Activated naive CD4-positive, alpha-beta T cell treated with anti-CD3 and anti-CD28 coated beads, Interleukin-2, amount 50 U/mL, for 16 hours (primary cell): ENCODE data around the gene MYO15B.
"Not testable (repeated sequence)": the region's sequence is repeated elsewhere in the genome, so short reads cannot be mapped to it uniquely, and the experiment has no call there.

Experiments used
- DNase-seq: peaks from one replicate; pipeline ENCODE4 v3.0.0-alpha.2; 2020

The MYO15B gene

DNA sequence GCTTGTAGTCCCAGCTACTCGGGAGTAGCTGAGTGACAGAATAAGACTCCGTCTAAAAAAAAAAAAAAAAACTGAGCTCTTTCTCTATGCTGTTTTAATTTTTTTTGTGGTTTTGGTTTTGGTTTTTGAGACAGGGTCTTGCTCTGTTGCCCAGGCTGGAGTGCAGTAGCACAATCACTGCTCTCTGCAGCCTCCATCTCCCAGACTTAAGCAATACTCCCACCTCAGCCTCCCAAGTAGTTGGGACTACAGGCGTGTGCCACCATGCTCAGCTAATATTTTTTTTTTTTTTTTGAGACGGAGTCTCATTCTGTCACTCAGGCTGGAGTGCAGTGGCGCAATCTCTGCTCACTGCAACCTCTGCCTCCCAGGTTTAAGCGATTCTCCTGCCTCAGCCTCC, 4.4 kb upstream of the MYO15B start:
- not testable (repeated sequence) for DNase-seq

DNA sequence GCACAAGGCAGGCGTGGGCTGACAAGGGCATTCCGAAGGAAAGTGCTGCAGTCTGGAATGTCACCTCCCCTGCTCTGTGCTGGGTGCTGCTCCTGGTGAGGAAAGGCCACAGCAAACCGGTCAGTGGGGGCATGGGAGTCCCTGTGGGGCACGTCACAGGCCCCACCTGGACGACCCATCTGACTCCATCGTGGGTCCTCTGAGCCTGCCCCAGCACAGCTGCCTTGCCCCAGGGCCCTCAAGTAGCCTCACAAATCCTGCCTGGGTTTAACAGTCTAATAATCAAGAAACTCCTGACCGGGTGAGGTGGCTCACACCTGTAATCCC, 2.8 kb upstream of the MYO15B start:
- no peak for DNase-seq

DNA sequence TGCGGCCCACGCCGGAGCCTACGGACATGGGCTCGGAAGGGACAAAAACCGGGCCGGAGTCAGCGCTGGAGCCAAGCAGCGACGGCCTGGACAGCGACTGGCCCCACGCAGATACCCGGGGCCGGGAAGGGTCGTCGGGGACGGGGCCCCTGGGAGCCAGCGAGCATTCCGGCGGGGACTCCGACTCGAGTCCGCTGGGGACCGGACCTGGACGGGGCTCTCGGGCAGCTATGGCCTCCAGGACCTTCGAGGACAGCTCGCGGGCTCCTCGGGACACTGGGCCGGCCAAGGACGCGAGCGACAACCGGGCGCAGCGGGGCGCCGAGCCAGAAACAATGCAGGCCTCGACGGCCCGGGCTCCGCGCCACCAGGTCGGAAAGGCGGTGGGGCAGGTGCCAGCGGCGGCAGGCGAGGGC, 1.0 kb downstream of the MYO15B start:
- DNase-seq = peak; percentile 20

DNA sequence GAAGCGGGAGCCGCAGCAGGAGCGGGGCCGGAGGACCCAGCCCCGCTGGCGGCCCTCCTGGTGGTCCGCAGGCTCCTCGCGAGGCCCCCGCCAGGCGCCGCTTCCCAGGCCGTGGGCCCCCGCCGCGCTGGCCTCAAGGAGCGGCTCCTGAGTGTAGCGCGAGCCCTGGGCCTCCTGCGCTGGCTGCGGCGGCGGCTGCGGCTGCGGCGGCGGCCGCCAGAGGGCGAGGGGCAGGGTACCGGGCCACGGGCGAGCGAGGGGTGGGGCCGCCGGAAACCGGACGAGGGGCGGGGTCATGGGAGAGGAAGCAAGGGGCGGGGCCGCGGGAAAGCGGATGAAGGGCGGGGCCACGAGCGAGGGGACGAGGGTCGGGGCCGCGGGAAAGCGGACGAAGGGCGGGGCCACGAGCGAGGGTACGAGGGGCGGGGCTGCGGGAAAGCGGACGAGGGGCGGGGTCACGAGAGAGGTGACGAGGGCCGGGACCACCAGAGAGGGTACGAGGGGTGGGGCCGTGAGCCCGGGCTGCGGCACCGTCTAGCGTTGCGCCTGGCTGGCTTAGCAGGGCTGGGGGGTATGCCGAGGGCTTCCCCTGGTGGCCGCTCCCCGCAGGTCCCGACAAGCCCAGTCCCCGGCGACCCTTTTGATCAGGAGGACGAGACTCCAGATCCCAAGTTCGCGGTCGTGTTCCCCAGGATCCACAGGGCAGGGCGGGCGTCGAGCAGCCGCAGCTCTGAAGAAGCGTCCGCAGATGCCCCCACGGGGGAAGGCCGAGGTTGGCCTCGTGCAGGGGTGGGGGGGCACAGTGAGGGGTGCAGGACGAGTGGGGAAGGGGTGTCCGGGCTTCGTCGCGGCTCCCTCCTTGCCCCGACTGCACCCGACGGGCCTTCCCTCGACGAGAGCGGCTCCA, 1.7 kb downstream of the MYO15B start:
- DNase-seq = peak; percentile 98

DNA sequence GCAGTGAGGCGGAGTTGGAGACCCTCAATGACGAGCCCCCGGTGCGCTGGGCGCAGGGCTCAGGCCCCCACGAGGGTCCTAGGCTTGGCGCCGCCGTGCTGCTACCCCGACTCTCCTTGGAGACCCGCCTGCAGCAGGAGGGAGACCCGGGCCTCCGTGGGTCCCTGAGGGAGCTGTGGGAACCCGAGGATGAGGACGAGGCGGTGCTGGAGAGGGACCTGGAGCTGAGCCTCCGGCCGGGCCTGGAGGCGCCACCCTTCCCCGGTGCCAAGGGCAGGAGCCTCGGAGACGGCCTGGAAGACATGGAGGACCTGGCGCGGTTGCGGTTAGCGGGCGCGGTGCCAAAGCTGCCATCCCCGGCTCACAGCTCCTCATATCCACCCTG, 2.3 kb downstream of the MYO15B start:
- DNase-seq = no peak

DNA sequence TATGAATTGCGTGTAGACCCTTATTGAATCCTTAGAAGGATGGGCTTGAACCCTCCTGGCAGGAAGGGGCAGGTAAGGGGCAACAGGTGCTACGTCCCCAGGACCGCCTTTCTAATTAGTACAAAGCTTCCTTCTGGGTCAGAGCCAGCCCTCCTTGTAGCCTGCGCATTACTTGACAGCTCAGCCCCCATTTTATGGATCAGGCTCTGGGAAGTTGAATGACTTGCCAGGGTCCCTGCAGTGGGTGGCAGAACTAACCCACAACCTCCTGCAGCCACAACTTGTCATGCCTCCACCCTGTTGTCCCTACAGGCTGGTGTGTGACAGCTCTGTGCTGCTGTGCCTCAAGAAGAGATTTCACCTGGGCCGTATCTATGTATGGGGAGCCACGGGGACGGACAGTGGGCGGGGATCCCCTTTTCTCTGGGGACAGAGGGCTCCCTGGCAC, 2.7 kb downstream of the MYO15B start:
- no peak for DNase-seq

DNA sequence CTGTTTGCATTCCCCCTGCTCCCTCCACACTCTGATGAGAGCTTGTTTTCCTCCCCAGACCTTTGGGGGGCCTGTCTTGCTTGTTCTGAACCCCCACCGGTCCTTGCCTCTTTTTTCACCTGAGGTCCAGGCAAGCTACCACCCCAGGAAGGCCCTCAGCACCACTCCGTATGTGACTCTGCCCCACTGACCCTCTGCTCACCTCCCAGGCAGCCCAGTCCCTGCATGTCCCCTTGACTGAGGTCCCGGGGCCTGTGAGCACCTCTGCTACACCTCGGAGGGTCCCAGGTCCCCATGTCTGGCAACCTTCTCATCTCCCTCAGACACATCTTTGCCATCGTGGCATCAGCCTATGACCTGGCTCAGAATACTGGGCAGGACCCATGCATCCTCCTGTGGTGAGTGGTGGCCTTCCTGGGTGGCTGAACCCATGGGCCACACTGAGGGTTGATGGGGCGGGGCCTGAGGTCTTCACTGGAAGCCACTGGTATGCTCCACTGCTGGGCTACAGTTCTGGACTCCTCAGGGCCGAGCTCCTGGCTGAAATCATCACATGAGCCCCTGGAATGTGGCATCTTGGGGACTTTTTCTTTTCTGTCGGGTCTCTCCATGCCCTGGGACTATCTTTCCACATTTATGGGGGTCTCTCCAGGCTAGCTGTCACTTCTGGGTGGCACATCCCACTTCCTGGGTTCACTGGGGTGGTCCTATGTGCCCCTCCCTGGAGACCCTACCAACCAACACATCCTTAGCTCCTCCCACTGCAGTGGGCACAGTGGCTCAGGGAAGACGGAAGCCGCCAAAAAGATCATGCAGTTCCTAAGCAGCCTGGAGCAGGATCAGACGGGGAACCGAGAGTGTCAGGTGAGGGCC, 3.5 kb downstream of the MYO15B start:
- no peak for DNase-seq

DNA sequence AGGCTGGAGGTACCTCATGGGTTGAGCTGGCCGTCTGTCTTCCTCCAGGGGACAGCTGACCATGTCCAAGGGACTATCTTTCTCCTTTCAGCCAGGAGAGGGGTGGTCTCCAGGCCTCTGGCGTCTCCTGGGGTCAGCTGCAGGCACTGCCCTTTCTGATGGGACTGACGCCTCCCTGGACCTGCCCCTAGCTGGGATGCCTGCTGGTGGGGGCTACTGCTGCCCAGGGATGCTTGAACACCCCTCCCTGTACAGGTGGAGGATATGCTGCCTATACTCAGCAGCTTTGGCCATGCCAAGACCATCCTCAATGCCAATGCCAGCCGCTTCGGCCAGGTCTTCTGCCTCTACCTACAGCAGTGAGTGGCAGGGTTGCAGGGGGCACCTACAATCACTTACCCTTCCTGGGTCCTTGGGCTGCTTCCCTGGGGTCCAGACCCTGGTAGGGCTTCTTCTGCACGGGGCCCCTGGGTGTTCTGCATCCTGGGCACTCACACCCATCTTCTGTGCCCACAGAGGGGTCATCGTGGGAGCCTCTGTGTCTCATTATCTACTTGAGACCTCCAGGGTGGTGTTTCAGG, 4.2 kb downstream of the MYO15B start:
- no peak for DNase-seq

DNA sequence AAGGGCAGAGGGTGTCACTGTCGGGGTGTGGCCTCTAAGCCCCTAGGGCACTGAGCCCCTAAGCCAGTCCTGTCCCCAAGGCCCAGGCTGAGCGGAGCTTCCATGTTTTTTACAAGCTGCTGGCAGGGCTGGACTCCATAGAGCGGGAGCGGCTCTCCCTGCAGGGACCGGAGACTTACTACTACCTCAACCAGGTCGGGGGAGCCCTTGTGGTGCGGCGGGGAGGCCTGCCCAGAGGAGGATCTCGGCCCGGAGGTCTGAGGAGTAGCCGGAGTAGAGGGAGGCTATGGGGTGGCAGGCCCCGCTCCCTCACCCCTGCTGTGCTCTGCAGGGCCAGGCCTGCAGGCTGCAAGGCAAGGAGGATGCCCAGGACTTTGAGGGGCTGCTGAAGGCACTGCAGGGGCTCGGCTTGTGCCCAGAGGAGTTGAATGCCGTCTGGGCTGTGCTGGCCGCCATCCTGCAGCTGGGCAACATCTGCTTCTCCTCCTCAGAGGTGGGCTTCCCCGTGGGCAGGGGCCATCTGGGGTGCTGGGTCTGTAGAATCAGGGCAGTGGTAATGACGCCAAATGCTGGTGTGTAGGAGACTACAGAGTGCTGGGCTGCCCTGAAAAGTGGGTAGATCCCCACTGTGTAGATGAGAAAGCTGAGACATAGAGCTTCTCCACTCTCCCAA, 4.9 kb downstream of the MYO15B start:
- no peak for DNase-seq

DNA sequence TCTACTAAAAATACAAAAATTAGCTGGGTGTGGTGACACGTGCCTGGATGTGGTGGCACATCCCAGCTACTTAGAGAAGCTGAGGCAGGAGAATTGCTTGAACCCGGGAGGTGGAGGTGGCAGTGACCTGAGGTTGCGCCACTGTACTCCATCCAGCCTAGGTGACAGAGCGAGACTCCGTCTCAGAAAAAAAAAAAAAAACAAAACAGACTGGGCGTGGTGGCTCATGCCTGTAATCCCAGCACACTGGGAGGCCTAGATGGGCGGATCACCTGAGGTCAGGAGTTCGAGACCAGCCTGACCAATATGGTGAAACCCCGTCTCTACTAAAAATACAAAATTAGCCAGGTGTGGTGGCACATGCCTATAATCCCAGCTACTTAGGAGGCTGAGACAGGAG, 5.8 kb downstream of the MYO15B start:
- not testable (repeated sequence) for DNase-seq

DNA sequence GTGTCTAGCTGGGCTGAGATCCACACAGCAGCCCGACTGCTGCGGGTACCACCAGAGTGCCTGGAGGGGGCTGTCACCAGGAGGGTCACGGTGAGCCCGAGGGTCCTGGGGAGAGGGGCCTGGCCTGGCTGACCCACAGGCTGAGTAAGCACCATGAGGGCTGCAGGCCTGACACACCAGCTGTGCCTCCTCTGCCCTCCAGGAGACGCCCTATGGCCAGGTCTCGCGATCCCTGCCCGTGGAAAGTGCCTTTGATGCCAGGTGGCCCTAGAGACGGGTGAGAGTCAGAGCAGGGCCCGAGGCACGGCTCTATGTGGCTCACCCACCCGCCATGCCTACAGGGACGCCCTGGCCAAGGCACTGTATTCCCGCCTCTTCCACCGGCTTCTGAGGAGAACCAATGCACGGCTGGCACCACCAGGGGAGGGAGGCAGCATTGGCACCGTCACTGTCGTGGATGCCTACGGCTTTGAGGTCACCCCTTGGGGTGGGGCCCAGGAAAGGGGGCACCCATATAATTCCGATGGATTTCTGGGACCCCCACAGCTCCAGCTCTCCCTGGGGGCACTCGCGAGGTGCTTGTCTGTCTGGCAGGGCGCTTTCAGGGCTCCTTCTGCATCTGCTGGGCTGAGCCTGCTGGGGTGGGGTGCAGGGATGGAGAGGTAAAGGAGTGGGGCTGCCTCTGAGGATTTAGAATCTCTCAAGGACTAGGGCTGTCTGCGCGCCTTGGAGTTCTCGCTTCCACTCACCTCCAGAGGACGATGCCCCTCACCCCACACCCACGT, 7.1 kb downstream of the MYO15B start:
- DNase-seq = no peak

DNA sequence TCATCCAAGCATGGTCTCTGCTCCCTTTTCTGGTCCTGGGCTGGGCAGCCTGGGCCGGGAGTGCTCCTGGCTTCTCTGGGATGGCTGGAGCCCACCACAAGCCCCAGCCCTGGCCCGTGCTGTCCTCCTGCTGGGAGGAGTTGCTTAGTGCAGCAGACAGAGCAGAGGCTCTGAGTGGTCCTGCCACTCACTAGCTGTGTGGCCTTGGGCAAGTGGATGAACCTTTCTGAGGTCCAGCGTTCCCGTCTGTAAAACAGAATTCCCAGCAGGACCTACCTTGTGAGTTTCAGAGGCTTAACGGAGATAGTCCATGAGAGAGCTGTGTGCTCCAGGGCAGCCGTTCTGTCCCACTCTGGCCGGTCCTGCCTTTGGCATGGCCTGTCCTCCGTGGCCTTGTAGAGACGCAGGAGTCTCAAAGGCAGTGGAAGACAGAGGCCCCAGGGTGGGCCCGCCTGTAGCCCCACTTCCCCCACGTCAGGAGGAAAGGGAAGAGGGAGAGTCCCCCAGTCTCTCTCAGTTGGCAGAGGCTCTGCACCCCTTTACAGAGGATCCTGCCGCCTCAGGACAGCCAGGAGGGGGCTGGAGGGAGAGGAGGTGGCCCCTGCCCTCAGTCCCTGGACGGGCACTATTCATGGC, 7.8 kb downstream of the MYO15B start:
- DNase-seq = no peak

DNA sequence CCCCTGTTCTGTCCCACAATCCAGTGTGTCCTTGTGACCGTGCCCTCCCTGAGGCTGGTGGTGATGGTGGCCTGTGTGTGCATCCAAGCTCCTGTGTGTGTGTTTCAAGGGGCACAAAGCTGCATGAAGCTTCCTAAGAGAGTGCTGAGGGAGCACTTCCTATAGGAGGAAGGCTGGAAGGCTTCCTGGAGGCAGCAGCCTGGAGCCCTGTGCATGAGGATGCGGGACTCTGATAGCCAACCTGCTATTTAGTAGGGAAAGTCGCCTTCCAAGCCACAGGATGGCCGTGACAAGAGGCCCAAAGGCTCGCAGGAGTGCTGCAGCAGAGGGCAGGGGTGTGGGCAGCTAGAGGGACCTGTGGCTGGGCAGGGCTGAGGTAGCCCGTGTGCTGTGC, 8.3 kb downstream of the MYO15B start:
- DNase-seq = no peak

DNA sequence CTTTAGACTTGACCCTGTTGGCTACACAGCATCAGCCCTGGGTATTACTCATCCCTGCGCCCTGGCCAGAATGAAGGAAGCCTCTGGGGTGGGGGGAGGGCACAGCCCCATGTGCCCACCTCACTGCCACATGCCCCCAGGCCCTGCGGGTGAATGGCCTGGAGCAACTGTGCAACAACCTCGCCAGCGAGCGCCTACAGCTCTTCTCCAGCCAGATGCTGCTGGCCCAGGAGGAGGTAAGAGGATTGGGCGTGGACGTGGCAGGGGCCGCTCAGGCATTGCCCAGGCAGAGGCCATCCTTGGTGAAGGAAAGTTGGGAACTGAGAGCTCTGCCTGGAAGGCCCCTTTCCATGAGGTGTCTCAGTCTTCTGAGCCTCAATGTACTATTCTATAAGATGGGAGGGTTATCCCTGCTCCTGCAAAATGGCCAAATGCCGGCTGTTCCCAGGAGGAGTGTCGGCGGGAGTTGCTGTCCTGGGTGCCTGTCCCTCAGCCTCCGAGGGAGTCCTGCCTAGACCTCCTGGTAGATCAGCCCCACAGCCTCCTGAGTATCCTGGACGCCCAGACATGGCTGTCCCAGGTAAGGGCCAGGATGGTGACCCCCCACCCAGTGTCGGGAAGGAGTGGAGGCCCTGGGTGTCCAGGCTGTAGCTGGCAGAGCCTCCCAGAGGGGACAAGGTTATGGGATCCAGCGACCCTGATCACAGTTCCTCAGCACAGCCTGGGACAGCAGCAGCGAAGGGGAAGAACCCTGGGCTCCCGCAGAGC, 8.9 kb downstream of the MYO15B start:
- no peak for DNase-seq

DNA sequence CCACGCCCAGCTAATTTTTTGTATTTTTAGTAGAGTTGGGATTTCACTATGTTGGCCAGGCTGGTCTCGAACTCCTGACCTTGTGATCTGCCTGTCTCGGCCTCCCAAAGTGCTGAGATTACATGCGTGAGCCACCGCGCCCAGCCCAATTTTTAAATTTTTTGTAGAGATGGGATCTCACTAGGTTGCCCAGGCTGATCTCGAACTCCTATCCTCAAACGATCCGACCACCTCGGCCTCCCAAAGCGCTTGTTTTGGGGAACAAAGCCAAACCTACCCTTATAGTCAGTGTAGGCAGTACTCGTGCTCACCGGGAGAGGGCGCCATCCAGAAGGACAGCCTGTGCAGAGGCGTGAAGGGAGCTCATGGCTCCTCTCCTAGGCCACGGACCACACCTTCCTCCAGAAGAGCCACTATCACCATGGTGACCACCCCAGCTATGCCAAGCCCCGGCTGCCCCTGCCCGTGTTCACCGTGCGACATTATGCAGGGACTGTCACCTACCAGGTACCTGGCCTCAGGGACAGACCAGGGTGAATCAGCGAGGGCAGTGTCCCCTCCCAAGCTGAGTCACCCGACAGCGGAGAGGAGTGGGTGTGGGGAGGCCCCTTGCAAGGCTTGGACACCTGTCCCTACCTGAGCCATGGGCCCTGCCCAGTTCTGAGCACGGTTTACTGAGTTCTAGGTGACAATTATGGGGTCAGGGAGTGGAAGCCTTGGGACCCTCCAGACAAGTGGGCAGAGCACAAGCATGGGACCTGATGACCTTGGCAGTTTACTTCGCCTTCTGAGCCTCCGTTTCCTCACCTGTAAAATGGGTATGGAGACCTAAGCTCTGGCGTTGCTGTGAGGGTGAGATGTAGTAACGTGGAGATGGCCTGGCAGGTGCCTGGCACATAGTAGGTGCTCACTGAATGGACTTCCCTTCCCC, 13.7 kb downstream of the MYO15B start:
- DNase-seq = peak; percentile 60

DNA sequence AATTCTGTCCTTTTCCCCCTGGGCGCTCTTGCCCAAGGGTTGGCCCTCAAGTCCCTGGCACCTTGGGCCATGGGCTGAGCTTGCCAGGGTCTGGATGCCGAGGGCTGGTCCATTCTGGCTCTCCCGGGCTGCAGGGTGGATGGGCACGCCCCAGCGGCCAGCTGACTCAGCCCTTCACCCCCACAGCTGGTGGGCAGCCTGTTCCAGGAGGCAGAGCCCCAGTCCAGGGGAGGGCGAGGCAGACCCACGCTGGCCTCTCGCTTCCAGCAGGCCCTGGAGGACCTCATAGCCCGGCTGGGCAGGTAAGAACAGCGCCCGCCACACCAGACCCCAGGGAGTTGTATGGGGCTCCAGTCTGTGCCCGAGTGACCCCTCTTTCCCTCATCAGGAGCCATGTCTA, 15.0 kb downstream of the MYO15B start:
- no peak for DNase-seq

DNA sequence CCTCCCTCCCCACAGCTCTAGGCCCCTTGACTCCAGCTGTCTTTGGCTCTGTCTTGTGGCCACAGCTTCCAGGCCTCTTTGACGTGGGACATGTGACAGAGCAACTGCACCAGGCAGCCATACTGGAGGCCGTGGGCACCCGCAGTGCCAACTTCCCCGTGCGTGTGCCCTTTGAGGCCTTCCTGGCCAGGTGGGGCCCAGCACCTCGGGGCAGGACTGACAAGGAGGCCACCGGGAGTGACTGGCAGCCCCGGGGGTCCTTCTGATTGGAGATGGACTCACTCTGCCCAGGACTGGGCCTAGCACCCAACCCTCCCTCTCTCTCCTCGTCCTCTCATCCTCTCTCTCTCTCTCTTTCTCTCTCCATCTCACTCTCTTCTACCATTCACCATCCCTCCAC, 15.5 kb downstream of the MYO15B start:
- DNase-seq = no peak

DNA sequence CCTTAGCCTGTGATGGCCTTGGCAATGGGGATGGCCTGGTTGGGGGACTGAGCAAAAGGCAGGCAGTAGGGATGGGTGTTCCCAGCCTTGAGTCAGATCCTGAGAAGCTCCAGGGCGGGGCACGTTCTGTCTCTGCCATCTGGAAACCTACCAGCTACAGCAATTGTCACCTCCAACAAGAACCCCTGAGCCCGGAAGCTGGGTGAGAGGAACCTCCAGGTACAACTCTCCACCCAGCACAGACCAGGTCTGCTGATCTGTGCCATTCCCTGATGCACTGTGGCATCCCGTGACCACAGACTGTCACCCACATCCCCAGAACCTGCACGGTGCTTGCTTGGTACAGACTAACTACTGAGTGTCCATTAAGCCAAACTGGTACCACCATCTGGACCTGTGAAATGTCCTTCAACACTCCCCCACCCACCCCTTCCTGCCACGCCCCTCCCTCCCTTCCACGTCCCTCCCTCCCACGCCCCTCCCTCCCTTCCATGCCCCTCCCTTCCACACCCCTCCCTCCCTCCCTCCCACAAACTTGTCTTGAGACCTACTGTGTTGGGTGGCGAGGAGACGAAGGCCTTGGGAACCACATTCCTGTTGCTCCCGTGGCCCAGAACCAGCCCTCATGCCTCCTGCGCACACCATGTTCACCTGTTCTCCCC, 16.6 kb downstream of the MYO15B start:
- no peak for DNase-seq

DNA sequence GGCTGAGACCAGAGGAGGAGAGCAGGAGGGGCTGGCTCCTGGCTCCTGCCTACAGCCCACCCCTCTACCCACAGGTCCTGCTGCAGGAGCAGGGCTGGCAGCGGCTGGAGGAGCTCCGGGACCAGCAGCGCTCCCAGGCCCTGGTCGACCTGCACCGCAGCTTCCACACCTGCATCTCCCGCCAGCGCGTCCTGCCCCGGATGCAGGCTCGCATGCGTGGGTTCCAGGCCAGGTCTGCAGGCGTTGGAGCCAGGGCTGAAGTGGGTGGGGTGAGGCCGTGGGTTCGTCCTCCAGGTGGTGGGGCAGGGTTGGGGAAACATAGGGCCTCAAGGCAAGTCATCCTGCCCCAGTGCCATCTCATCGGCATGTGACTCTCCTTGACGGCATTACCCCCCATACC, 18.2 kb downstream of the MYO15B start:
- no peak for DNase-seq
